WERI-Rb-1 (cell line): Measurements from ENCODE around the gene CA9.

Experiments used
- DNase-seq: peaks from one replicate; pipeline ENCODE4 v3.0.0-alpha.2; 2020
- H3K27ac ChIP-seq: fragments of 250-450 bp; sonication (Bioruptor Pico); 2 replicates; pipeline ENCODE4 v1.5.1; 2020; ENCODE audit warnings: mild to moderate bottlenecking, moderate library complexity
- H3K27me3 ChIP-seq: fragments of 250-450 bp; sonication (Bioruptor Pico); 2 replicates; pipeline ENCODE4 v1.5.1; 2021; ENCODE audit warnings: mild to moderate bottlenecking, low read depth, moderate library complexity; ENCODE audit not compliant: insufficient read depth, severe bottlenecking
- H3K36me3 ChIP-seq: fragments of 250-450 bp; sonication (Bioruptor Pico); 2 replicates; pipeline ENCODE4 v1.5.1; 2020; ENCODE audit warnings: mild to moderate bottlenecking, moderate library complexity
- H3K4me3 ChIP-seq: 2 replicates; pipeline ENCODE4 v1.5.1; 2011; ENCODE audit warnings: low read depth, mild to moderate bottlenecking, control low read depth, low read length
- H3K9me3 ChIP-seq: fragments of 250-450 bp; sonication (Bioruptor Pico); 2 replicates; pipeline ENCODE4 v1.5.1; 2021; ENCODE audit warnings: mild to moderate bottlenecking, moderate library complexity; ENCODE audit not compliant: severe bottlenecking
- TF ChIP-seq, protein P1 (sequence below): IDR thresholded peaks from 2 replicates; pipeline ENCODE4 v1.5.1; 2011; ENCODE audit warnings: low read depth, mild to moderate bottlenecking, control low read depth, inconsistent platforms, low read length

The CA9 gene

DNA sequence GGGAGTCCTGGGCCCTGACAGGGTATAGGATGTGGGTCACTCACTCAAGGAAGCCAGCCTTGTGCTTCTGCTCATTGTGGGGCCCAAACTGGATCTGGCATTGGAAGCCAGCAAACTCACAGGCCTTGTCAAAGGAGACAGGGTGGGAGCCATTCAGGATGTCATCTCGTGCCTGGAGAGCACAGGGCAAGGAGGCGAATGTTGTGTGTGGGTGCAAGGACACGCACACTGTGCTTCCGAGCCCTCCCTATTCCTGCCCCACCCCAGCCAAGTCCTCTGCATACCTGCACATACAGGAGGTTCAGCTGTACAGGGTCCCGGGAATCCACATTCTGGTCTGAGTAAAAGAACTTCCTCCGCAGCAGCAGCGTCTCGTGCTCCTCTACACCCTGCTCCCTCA, 50.2 kb downstream of the CA9 start:
- TF ChIP-seq, protein P1, sequence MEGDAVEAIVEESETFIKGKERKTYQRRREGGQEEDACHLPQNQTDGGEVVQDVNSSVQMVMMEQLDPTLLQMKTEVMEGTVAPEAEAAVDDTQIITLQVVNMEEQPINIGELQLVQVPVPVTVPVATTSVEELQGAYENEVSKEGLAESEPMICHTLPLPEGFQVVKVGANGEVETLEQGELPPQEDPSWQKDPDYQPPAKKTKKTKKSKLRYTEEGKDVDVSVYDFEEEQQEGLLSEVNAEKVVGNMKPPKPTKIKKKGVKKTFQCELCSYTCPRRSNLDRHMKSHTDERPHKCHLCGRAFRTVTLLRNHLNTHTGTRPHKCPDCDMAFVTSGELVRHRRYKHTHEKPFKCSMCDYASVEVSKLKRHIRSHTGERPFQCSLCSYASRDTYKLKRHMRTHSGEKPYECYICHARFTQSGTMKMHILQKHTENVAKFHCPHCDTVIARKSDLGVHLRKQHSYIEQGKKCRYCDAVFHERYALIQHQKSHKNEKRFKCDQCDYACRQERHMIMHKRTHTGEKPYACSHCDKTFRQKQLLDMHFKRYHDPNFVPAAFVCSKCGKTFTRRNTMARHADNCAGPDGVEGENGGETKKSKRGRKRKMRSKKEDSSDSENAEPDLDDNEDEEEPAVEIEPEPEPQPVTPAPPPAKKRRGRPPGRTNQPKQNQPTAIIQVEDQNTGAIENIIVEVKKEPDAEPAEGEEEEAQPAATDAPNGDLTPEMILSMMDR: no peak
- H3K36me3 ChIP-seq: peaks cover 60% of the 10 kb centered on the region
- DNase-seq: no peak

DNA sequence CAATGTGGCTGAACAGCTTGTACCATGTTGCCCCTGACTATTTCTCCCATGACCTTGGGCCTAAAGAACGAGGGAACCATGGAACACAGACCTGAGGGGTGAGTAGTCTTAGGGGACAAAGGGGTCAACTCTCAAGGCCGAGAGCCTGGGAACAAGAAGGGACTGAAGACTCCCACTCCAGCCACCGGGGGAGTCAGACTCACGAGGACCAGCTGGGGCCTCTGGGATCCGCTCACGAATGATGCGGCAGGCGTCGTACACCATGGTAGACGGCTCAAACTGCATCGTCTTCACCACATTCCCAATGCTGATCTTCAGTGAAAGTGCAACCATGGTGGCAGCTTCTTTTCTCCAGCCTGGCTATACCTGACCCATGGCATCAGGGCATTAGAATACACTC, 51.6 kb downstream of the CA9 start:
- TF ChIP-seq, protein P1: peak; percentile 12; the same call in 1 of the 2 replicates
- DNase-seq: no peak
- Histone ChIP-seq H3K4me3 (no peak overlapping the region), H3K27me3 (no peaks in the 10 kb centered on the region), H3K36me3 (peaks cover 52% of the 10 kb centered on the region), H3K9me3 (no peaks in the 10 kb centered on the region), H3K27ac (no peak overlapping the region)

More for the DNA sequence above, 50.2 kb downstream of the CA9 start:
- H3K27me3 ChIP-seq: no peaks in the 10 kb centered on the region
- H3K9me3 ChIP-seq: no peaks in the 10 kb centered on the region
- H3K27ac ChIP-seq: no peak overlapping the region
- H3K4me3 ChIP-seq: no peak overlapping the region

DNA sequence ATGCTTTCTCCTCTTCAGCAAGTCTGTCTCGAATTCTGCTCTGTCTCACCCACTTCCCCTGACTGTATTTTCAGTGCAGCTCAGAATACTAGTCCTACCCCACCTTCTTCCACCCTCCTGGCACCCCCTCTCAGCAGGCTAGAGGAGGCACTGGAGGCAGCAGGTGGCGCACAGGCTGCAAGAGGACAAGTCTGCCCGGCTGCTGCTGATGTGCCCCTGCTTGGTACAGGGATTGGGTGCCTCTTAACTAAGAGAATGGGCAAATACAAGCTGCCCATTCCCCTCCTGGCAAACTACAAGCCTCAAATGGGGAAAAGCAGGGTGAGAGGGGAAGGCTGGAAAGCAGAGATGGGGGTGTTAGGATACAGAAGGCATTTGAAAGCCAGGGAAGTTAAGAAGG, 53.2 kb downstream of the CA9 start:
- H3K27ac ChIP-seq: no peak overlapping the region
- TF ChIP-seq, protein P1: no peak
- H3K4me3 ChIP-seq: no peak overlapping the region
- no peaks in the 10 kb centered on the region for H3K9me3 ChIP-seq
- H3K36me3 ChIP-seq: peaks cover 38% of the 10 kb centered on the region
- no peaks in the 10 kb centered on the region for H3K27me3 ChIP-seq
- no peak for DNase-seq

DNA sequence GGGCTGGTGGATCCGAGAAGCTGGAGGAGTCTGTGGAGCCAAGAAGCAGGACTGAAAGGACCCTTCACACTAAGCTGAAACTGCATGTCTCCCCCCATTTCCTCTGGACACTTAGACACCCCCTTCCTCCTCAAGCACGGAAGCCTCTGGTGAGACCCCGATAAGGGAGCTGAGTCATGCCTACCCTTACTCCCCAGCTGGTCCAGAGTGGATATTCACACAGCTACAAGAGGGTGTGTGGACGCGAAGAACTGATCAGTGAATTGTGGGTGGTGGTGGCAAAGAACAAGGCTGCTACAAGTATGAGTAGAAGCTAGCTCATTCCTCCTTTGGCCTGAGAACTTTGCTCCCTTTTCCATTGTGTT, 53.9 kb downstream of the CA9 start:
- H3K27ac ChIP-seq: no peak overlapping the region
- TF ChIP-seq, protein P1: no peak
- H3K9me3 ChIP-seq: no peaks in the 10 kb centered on the region
- H3K36me3 ChIP-seq: peaks cover 35% of the 10 kb centered on the region
- no peak overlapping the region for H3K4me3 ChIP-seq
- H3K27me3 ChIP-seq: no peaks in the 10 kb centered on the region
- DNase-seq: no peak

DNA sequence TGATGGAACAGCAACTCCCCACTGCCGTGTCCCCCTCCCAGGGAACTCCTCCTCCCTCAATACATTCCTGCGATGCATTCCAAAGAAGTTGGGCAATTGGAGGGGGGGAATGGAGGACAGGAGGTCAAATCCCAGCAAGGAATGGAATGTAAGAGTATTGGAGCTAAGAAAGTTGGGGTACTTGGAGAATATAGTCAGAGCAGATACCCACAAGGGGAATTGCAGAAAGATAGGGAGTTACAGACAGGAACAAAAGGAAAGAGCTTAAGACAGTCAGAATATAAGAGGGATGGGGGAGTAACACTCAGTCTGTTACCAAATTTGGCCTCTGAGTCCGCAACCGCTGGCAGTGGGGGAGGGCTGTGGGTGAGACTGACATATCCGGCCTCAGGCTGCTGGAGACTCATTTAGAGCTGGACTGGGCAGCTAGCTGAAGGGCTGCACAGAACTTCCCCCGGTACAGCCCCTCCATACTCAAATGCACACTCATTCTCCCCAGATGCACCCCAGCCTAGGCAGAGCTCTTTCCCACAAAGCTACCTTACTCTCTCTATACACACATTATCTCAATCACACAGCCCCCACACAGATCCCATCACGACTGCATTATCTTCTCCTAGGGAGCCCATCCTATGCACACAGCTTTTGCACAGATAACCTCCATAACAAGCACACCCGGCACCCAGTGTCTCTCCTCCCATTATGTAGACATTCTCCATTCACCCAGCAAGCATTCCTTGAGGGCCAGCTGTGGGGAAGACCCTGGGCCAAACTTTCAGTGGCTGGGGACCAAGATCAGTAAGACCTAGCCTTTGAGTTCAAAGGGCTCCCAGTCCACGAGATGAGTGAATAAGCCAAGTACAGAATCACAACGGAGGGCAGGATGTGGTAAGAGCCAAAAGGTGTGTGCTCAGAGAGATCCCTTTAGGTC, 54.6 kb downstream of the CA9 start:
- no peak for DNase-seq
- TF ChIP-seq, protein P1: no peak
- no peak overlapping the region for H3K4me3 ChIP-seq
- H3K36me3 ChIP-seq: peaks cover 31% of the 10 kb centered on the region
- H3K27me3 ChIP-seq: no peaks in the 10 kb centered on the region
- no peaks in the 10 kb centered on the region for H3K9me3 ChIP-seq
- no peak overlapping the region for H3K27ac ChIP-seq
